GM12874 (cell line): Measurements from ENCODE around the gene LRRC66.

ENCODE experiments used
- CTCF ChIP-seq: IDR thresholded peaks from 2 replicates; pipeline ENCODE4 v1.5.1; 2011; ENCODE audit warnings: low read depth, mild to moderate bottlenecking, control low read depth, low read length, moderate library complexity; ENCODE audit not compliant: insufficient read depth

LRRC66 gene

GRCh38 chr4:52035190-52035589 is 15.0 kb upstream of the LRRC66 start:
- no peak for TF ChIP-seq CTCF

GRCh38 chr4:52032005-52032404 is 11.8 kb upstream of the LRRC66 start:
- no peak for TF ChIP-seq CTCF

- no peak for TF ChIP-seq CTCF
These were observed 8.8 kb upstream of the LRRC66 start for GRCh38 chr4:52028970-52029369.

GRCh38 chr4:52017814-52018213 is 2.3 kb downstream of the LRRC66 start:
- TF ChIP-seq CTCF, result no peak

DNA sequence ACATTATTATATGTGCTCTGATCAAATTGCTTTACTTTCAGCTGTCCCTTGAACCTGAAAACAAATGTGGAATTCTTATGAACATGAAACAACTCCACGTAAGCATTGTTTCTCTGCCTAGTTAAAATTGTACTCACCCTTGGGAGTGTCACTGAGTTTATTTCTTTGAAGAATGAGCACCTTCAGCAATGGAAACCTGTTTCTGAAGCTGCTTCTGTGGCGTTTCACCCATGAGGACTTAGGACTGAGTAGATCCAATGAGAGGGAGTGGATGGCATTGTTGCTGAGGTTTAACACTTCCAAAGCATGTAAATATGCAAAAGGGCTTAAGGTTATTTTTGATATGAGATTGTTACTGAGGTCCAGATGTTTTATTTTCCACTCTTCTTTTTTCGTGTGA is 3.2 kb downstream of the LRRC66 start:
- no peak for TF ChIP-seq CTCF

DNA sequence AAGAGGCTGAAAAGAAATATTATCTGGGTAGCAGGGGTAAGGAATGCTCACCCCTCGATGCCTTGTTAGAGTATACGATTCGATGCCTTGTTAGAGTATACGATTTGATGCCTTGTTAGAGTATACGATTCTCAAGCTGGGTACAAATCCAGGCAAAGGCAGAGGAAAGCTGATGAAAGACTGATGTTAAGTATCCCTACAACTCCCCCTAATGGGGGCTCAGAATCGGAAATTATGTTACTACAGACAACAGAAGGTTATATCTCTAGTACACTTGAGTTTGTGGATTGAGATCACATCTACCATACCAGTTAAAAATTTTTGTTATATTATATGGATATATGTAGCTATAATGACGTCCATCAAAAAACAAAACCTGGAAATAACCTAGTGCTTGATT is 4.8 kb downstream of the LRRC66 start:
- TF ChIP-seq CTCF, result no peak

- TF ChIP-seq CTCF, result no peak
These were observed 5.3 kb downstream of the LRRC66 start for GRCh38 chr4:52014903-52015302.

- no peak for TF ChIP-seq CTCF
These were observed 7.5 kb downstream of the LRRC66 start for GRCh38 chr4:52012651-52013050.
